Stimulated activated CD4-positive, alpha-beta T cell treated with anti-CD3 and anti-CD28 coated beads, Interleukin-1b, Interleukin-23, amount 100 ng/mL, for 1 hour (primary cell): ENCODE measurements around the gene TMEM221.
A peak's percentile ranks its signal among the peaks of the same experiment; 100 is the strongest.

Experiments
- DNase-seq, 2 donors: peaks; one replicate each; pipeline ENCODE4 v3.0.0-alpha.2; 2020; ENCODE audit warnings: low read depth in 2 of 2

The TMEM221 gene

GRCh38 chr19:17445526-17446165 is 2.8 kb downstream of the TMEM221 start:
- DNase-seq: no peak

- DNase-seq: no peak
Measured at GRCh38 chr19:17441241-17442021, 7.0 kb downstream of the TMEM221 start.

- no peak for DNase-seq
Measured at GRCh38 chr19:17436874-17437267, 11.6 kb downstream of the TMEM221 start.

- no peak for DNase-seq
Measured at GRCh38 chr19:17436094-17436873, 12.2 kb downstream of the TMEM221 start.

GRCh38 chr19:17435218-17435617 is 13.2 kb downstream of the TMEM221 start:
- no peak for DNase-seq

- no peak for DNase-seq
Measured at GRCh38 chr19:17431417-17431816, 17.1 kb downstream of the TMEM221 start.

GRCh38 chr19:17429641-17430113 is 18.8 kb downstream of the TMEM221 start:
- DNase-seq: no peak

GRCh38 chr19:17424743-17425365 is 23.6 kb downstream of the TMEM221 start:
- DNase-seq: no peak

GRCh38 chr19:17423429-17424208 is 24.8 kb downstream of the TMEM221 start:
- no peak for DNase-seq

GRCh38 chr19:17421942-17422341 is 26.5 kb downstream of the TMEM221 start:
- no peak for DNase-seq

GRCh38 chr19:17420475-17420924 is 28.0 kb downstream of the TMEM221 start:
- no peak for DNase-seq

GRCh38 chr19:17419621-17420474 is 28.6 kb downstream of the TMEM221 start, which contains the start of gene MVB12A:
Gene MVB12A (plus strand): TSS chr19:17420047. CDS start chr19:17420136, 89 bp downstream.
- peak; percentile 86 to 89 for DNase-seq

GRCh38 chr19:17419154-17419620 is 29.3 kb downstream of the TMEM221 start:
- DNase-seq: no peak

GRCh38 chr19:17418710-17419109 is 29.8 kb downstream of the TMEM221 start:
- no peak for DNase-seq

- DNase-seq: no peak
Measured at GRCh38 chr19:17415121-17415520, 33.3 kb downstream of the TMEM221 start.

GRCh38 chr19:17414097-17414496 is 34.4 kb downstream of the TMEM221 start:
- no peak for DNase-seq

GRCh38 chr19:17411801-17412200 is 36.7 kb downstream of the TMEM221 start:
- DNase-seq: no peak

GRCh38 chr19:17409990-17410389 is 38.5 kb downstream of the TMEM221 start:
- DNase-seq: no peak

GRCh38 chr19:17406887-17407196 is 41.6 kb downstream of the TMEM221 start:
- no peak for DNase-seq
